Measurements from ENCODE around the gene SLC38A6.

The SLC38A6 gene

GRCh38 chr14:61077951-61078720, 97.1 kb downstream of the SLC38A6 start:
- TF ChIP-seq EGR1 (IDR thresholded peaks at IDR 0.05): no peak
- TF ChIP-seq REST (IDR thresholded peaks at IDR 0.05; ENCODE audit: low read depth): no peak
- TF ChIP-seq YY1 (IDR thresholded peaks at IDR 0.05; ENCODE audit: low read depth): no peak
- no peak for TF ChIP-seq NFIC (IDR thresholded peaks at IDR 0.05)
- no peak for TF ChIP-seq CREB1 (IDR thresholded peaks at IDR 0.05; ENCODE audit: low read depth)
- TF ChIP-seq TEAD4 (IDR thresholded peaks at IDR 0.05): no peak
- TF ChIP-seq, protein P1, sequence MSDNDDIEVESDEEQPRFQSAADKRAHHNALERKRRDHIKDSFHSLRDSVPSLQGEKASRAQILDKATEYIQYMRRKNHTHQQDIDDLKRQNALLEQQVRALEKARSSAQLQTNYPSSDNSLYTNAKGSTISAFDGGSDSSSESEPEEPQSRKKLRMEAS (IDR thresholded peaks at IDR 0.05): no peak
- TF ChIP-seq TCF12 (IDR thresholded peaks at IDR 0.05; ENCODE audit: low read depth): no peak
- TF ChIP-seq CEBPB (IDR thresholded peaks at IDR 0.05): no peak

DNA sequence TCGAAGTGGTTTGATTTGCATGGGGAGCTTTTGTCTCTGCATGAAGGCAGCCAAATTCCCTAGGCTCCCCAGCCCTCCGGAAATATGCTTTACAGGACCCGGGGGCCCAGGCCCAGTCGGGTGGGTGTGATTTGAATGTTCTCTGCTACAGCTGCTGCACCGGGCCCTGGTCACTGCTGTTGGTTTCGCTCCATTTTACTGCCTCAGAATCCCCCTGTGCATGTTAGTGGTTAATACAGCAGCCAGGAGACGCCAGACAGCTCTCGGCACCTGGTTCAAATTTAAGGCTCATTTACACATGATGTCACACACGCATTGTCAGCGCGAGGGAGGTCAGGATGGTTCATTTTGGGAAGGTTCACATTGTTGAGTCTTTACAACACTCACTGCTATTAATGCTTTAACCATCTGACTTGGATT, 99.6 kb downstream of the SLC38A6 start:
- TF ChIP-seq FOXM1 (IDR thresholded peaks at IDR 0.05; ENCODE audit: borderline replicate concordance, low read depth) (no peak), EP300 (IDR thresholded peaks at IDR 0.05; ENCODE audit: borderline replicate concordance) (no peak)

DNA sequence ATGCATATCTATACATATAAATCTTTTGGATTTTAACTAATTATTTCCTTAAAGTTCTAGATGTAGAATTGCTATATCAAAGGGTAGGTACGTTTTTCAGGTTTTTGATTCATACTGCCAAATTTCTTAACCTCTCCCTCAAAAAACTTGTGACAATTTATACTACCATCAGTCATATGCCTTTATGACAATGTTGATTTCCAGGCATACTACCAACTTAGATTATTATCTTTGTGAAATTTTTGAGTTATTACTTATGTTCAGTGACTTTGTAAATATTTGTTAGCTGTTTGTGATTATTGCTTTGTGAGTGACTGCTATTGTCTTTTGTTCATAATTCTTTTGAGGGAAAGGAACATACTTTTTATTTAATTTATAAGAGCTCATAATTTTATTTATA, 107.0 kb downstream of the SLC38A6 start:
- TF ChIP-seq ZBTB7A (IDR thresholded peaks at IDR 0.05; ENCODE audit: low read depth): no peak
- no peak for TF ChIP-seq NFIC (IDR thresholded peaks at IDR 0.05)
- no peak for TF ChIP-seq YY1 (IDR thresholded peaks at IDR 0.05; ENCODE audit: low read depth)

GRCh38 chr14:61089126-61089750, 108.2 kb downstream of the SLC38A6 start:
- no peak for TF ChIP-seq REST (IDR thresholded peaks at IDR 0.05; ENCODE audit: low read depth)

DNA sequence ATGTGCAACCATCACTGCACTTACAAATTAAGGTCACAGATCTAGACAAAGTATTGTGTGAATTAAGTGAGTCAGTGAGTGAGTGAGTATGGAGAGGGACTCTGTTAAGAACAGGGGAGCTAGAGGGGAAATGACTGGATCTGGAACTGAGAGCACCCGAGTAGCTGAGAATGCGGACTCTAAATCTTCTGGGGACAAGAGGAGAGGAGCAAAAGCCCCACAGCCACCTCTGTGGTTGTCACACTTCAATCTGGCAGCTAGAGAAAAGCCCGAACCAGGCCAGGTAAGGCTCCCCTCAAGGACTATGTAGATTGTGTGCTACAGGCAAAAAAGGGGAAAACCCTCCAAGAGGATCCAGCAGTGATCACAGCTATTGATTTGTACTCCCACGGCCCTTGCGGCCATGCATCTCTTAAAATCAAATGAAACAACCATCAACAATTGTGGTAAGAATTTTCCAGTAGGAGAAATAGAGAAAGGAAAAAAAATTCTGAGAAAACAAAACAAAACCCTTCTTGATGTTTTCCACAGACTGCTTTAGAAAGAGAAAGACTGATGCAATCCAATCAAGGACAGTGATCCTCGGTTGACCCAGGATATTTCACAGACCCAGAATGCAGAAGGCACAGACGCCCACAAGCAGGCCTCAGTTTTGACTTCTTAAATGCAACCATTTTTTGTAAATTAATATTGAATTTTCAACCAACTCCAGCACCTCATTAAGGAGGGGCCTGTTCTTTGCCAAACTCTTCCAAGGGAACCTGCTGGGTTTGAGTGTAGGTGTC, 109.6 kb downstream of the SLC38A6 start:
- TF ChIP-seq USF1 (IDR thresholded peaks at IDR 0.05) (no peak), TCF12 (IDR thresholded peaks at IDR 0.05; ENCODE audit: low read depth) (no peak), EGR1 (IDR thresholded peaks at IDR 0.05) (no peak), TAF1 (IDR thresholded peaks at IDR 0.05; ENCODE audit: low read depth) (no peak), ZBTB7A (IDR thresholded peaks at IDR 0.05; ENCODE audit: low read depth) (no peak), REST (IDR thresholded peaks at IDR 0.05; ENCODE audit: low read depth) (no peak), EP300 (IDR thresholded peaks at IDR 0.05; ENCODE audit: borderline replicate concordance) (no peak), TEAD4 (IDR thresholded peaks at IDR 0.05) (no peak), CREB1 (IDR thresholded peaks at IDR 0.05; ENCODE audit: low read depth) (no peak), RAD21 (IDR thresholded peaks at IDR 0.05; ENCODE audit: low read depth) (no peak), YY1 (IDR thresholded peaks at IDR 0.05; ENCODE audit: low read depth) (no peak), FOXM1 (IDR thresholded peaks at IDR 0.05; ENCODE audit: borderline replicate concordance, low read depth) (no peak), CEBPB (IDR thresholded peaks at IDR 0.05) (no peak), NFIC (IDR thresholded peaks at IDR 0.05) (no peak)
- TF ChIP-seq, protein P1 (IDR thresholded peaks at IDR 0.05): no peak

Data from Ishikawa (cell line).